ENCODE results near the gene FIBCD1. TPM values are rescaled to one million over a fixed set of nuclear protein-coding genes. Genes with fewer than 3 reads are reported as not detected.
A peak's percentile ranks its signal among the peaks of the same experiment; 100 is the strongest.

FIBCD1 gene
- total RNA-seq, 1 donor from 2014 or later, result 0.66 TPM

- no peak for DNase-seq (ENCODE audit: low read depth)
- no peaks in the 10 kb centered on the region for H3K27me3 Mint-ChIP-seq (ENCODE audit: low read depth, unreplicated experiment)
- H3K36me3 ChIP-seq (ENCODE audit: insufficient read depth, low read length), result peaks cover 42% of the 10 kb centered on the region
- H3K27me3 ChIP-seq (ENCODE audit: insufficient read depth, low read length), result no peaks in the 10 kb centered on the region
- FAIRE-seq, result no peak
- peaks cover 81% of the 10 kb centered on the region for H3K79me2 ChIP-seq (ENCODE audit: insufficient read depth, low read length)
- peaks cover 13% of the 10 kb centered on the region for H3K36me3 Mint-ChIP-seq (ENCODE audit: low read depth, unreplicated experiment)
- peak overlapping the region; percentile 99 for H3K27ac Mint-ChIP-seq (ENCODE audit: unreplicated experiment)
- H2AFZ ChIP-seq (ENCODE audit: low read depth, low read length), result no peak overlapping the region
- peaks cover 78% of the 10 kb centered on the region for H3K4me1 Mint-ChIP-seq (ENCODE audit: low read depth, unreplicated experiment)
- peak overlapping the region; percentile 64 for H3K4me3 Mint-ChIP-seq (ENCODE audit: unreplicated experiment)
- H4K20me1 ChIP-seq (ENCODE audit: insufficient read depth, low read length), result peaks cover 14% of the 10 kb centered on the region
- H3K9me3 Mint-ChIP-seq (ENCODE audit: unreplicated experiment), result no peaks in the 10 kb centered on the region
- peak overlapping the region; percentile 73 for H3K4me2 ChIP-seq (ENCODE audit: low read length)
- H3K4me1 ChIP-seq (ENCODE audit: insufficient read depth, low read length), result peaks cover 62% of the 10 kb centered on the region
- TF ChIP-seq EZH2 (IDR thresholded peaks at IDR 0.05; ENCODE audit: insufficient read depth, low read length), result no peak
- no peak for TF ChIP-seq CTCF (IDR thresholded peaks at IDR 0.05; ENCODE audit: insufficient read depth, low read depth, low read length)
- H3K4me3 ChIP-seq (ENCODE audit: insufficient read depth, low read depth, low read length), result no peak overlapping the region
- H3K27ac ChIP-seq (ENCODE audit: low read depth, low read length), result peak overlapping the region; percentile 98
- H3K9me3 ChIP-seq (ENCODE audit: insufficient read depth, low read depth, low read length), result no peaks in the 10 kb centered on the region
- H3K9ac ChIP-seq (ENCODE audit: low read length), result peak overlapping the region; percentile 86
Measured at GRCh38 chr9:130858739-130859705, 80.0 kb downstream of the FIBCD1 start.

- Histone ChIP-seq H3K4me1 (ENCODE audit: insufficient read depth, low read length) (peaks cover 59% of the 10 kb centered on the region), H3K4me2 (ENCODE audit: low read length) (peak overlapping the region; percentile 73), H3K27me3 (ENCODE audit: insufficient read depth, low read length) (no peaks in the 10 kb centered on the region), H3K9ac (ENCODE audit: low read length) (peak overlapping the region; percentile 86), H3K27ac (ENCODE audit: low read depth, low read length) (peak overlapping the region; percentile 98), H4K20me1 (ENCODE audit: insufficient read depth, low read length) (peaks cover 8% of the 10 kb centered on the region), H3K79me2 (ENCODE audit: insufficient read depth, low read length) (peaks cover 81% of the 10 kb centered on the region), H3K4me3 (ENCODE audit: insufficient read depth, low read depth, low read length) (no peak overlapping the region), H3K9me3 (ENCODE audit: insufficient read depth, low read depth, low read length) (no peaks in the 10 kb centered on the region), H3K36me3 (ENCODE audit: insufficient read depth, low read length) (peaks cover 39% of the 10 kb centered on the region), H2AFZ (ENCODE audit: low read depth, low read length) (no peak overlapping the region)
- Mint-ChIP-seq H3K9me3 (ENCODE audit: unreplicated experiment) (no peaks in the 10 kb centered on the region), H3K27ac (ENCODE audit: unreplicated experiment) (peak overlapping the region; percentile 99), H3K36me3 (ENCODE audit: low read depth, unreplicated experiment) (peaks cover 9% of the 10 kb centered on the region), H3K4me1 (ENCODE audit: low read depth, unreplicated experiment) (peaks cover 73% of the 10 kb centered on the region), H3K27me3 (ENCODE audit: low read depth, unreplicated experiment) (no peaks in the 10 kb centered on the region), H3K4me3 (ENCODE audit: unreplicated experiment) (peak overlapping the region; percentile 48)
- FAIRE-seq, result peak; percentile 72
- DNase-seq (ENCODE audit: low read depth), result peak; percentile 98
- TF ChIP-seq EZH2 (IDR thresholded peaks at IDR 0.05; ENCODE audit: insufficient read depth, low read length) (no peak), CTCF (IDR thresholded peaks at IDR 0.05; ENCODE audit: insufficient read depth, low read depth, low read length) (no peak)
Measured at GRCh38 chr9:130857864-130858738, 80.9 kb downstream of the FIBCD1 start.

All from astrocyte (in vitro differentiated cells and primary cell).